GM12801 (cell line): Measurements from ENCODE around the gene ADARB2.

Source experiments
- TF ChIP-seq, protein P1 (sequence below): IDR thresholded peaks from one replicate; pipeline ENCODE4 v1.5.1; 2011; ENCODE audit warnings: control low read depth; ENCODE audit not compliant: insufficient read length; ENCODE audit errors: extremely low read depth

The ADARB2 gene

DNA sequence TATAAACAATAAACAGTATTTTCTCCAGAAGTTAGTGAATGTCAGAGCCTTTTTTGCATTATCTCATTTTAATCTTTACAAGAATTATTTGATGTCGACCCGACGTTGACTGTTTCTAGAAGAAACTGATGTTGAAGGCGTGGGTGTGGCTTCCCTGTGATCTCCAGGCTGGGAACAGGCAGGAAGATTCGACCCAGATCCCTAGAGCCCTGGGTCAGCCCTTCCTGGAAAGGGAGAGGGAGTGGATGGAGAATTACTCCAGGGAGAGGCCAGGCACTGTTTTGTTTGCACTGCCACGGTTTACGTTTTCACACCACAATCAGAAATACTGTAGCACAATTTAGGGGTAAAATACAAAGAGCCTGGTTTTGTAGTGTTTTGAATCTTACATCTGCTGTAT, 133.1 kb downstream of the ADARB2 start:
- TF ChIP-seq, protein P1, sequence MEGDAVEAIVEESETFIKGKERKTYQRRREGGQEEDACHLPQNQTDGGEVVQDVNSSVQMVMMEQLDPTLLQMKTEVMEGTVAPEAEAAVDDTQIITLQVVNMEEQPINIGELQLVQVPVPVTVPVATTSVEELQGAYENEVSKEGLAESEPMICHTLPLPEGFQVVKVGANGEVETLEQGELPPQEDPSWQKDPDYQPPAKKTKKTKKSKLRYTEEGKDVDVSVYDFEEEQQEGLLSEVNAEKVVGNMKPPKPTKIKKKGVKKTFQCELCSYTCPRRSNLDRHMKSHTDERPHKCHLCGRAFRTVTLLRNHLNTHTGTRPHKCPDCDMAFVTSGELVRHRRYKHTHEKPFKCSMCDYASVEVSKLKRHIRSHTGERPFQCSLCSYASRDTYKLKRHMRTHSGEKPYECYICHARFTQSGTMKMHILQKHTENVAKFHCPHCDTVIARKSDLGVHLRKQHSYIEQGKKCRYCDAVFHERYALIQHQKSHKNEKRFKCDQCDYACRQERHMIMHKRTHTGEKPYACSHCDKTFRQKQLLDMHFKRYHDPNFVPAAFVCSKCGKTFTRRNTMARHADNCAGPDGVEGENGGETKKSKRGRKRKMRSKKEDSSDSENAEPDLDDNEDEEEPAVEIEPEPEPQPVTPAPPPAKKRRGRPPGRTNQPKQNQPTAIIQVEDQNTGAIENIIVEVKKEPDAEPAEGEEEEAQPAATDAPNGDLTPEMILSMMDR = no peak

DNA sequence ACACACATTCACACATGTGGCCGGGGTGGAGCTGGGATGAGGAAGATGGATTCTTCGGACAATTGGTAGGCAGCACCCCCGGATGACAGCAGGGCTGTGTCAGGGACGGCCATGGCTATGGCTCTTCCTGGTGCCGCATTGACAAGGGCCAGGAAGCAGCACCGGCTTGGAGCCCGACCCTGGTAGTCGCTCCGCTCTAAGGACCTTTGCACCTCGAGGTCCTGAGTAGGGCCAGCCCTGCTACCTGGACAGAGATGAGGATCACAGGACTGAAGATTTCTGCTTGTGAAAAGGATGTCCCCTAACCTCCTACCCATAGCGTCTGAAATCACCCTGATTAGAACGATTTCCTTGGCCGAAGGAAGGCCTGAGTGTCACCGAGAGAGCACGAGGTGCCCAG, 134.1 kb downstream of the ADARB2 start:
- TF ChIP-seq, protein P1 = no peak

DNA sequence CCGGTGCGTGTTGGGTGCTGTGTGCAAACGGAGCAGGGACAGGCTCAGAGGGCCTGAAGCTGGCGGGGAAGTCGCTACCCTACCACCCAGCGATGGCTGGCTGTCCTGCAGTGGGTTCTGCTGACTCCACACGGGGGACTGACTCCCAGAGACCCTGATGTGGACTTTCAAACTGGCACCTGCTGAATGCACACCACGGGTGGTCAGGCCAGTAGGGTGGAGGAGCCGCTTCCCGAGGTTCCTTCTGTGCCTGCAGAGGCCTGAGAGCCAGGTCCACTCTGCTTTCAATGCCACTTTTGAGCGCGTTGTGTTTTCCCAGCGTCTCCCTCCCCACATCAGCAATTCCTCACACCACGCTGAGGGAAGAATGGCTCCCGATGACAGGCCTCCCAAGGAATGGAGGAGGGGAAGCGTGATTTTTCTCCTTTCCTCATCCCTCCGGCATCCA, 135.3 kb downstream of the ADARB2 start:
- TF ChIP-seq, protein P1 = no peak

DNA sequence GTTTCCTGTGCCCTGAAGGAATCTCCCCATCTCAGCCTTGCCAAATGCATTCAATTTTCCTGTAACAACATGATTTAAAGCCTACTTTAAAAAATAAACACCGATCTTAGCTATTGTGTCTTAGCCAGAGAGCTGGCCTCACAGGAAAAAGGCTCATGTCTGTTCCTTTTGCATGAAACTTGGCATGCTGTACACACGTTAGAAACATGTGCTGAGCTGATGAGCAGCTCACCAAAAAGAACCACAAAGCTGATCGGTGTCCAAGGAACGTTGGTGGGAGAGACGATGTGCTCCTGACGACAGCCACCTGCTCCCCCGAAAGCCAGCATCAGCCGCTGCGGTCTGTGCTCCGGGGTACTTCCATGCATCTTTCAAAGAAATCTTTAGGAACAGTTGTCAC, 135.9 kb downstream of the ADARB2 start:
- TF ChIP-seq, protein P1 = no peak

DNA sequence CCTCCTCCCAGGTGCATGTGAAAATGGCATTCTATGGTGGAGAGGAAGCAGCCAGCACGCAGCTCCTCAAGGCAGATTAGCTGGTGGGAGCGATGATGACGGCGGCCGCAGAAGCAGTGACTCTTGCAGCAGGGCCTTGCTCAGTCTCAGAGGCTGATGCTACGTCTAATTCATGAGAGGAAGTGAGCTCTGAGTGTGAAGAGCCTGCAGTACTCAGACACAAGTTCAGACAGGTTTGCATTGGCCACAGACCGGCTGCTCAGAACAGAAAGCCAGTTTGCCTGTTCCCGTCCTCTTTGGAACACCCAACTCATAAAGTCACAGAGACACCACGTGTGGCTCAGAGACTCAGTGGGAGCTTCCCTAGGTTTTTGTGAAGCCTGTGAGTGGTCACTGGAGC, 136.5 kb downstream of the ADARB2 start:
- TF ChIP-seq, protein P1 = no peak

DNA sequence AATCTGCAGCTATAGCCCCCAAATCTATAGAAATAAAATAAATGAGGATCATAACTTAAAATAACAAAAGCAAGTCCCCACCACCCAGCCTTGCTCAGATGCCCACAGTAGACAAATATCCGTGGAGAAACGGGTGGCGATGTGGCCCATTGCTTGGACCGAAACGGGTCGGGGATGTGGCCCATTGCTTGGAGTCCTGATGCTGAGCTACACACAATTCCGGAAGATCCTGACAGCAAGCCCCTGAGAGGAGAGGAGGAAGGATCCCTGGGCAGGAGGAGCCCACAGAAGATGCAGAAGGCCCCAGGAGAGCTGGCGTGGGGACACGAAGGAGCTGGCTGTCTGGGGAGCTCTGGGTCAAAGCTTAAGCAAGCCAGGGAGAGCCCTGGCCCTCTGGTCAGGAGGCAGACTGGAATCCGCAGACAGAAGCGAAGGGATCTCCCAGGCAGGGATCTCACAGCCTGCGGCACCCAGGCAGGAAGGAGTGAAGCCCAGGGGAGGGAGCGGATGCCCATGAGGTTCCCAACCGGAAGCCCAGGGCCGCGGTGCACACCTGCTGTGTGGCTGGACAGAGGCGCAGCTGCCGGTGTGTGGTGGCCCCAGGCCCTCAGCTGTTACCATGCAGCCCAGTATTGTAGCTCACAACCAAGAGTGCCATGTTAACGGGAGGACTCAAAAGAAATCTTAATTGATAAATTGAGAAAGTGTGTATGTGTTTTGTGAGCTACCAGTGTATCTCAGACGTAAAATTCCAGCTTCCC, 138.8 kb downstream of the ADARB2 start:
- TF ChIP-seq, protein P1 = no peak

DNA sequence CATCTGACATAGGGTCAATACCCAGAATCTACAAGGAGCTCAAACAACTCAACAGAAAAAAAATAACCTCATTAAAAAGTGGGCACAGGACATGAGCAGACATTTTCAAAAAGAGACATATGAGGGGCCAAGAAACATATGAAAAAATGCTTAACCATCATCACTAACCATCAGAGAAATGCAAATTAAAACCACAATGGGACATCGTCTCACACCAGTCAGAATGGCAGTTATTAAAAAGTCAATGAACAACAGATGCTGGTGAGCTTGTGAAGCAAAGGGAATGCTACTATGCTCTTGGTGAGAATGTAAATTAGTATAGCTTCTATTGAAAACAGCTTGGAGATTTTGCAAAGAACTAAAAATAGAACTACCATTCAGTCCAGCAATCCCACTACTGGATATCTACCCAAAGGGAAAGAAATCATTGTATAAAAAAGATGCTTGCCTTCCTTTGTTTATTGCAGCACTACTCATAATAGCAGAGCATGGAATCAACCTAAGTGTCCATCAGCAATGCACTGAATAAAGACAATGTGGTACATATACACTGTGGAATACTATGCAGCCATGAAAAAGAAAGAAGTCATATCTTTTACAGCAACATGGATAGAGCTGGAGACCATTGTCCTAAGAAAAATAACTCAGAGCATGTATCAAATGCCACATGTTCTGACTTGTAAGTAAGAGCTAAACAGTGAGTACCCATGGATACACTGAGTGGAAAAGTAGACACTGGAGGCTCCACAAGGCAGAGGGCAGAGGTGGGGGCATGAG, 139.8 kb downstream of the ADARB2 start:
- TF ChIP-seq, protein P1 = no peak
